HepG2 (cell line): ENCODE results near the gene F12. TPM values are rescaled to one million over a fixed set of nuclear protein-coding genes. Genes with fewer than 3 reads are reported as not detected.

Experiments
- ATAC-seq: fragments of 200-7000 bp; cut with Tn5 transposase; 3 replicates; pipeline ENCODE4 v1.9.1; 2020; ENCODE audit warnings: mild to moderate bottlenecking, moderate library complexity
- BruUV-seq: library from RNA; stranded (reverse); fragments of 400-500 nt; replicated peaks from 2 replicates; lab custom pipeline; 2021; lab: Mats Ljungman, UMichigan
- CTCF ChIA-PET: fragments of 300-600 bp; formaldehyde crosslinking; extraction: SDS; loops from one replicate; lab custom pipeline; 2021; ENCODE audit warnings: low total read pairs, inconsistent platforms, low intra/inter-chr PET ratio; lab: Yijun Ruan, JAX
- POLR2A ChIA-PET: fragments of 350-600 bp; sonication (Branson Sonifier 250); formaldehyde crosslinking; loops from one replicate; lab custom pipeline; 2020; ENCODE audit warnings: antibody characterized with exemption, inconsistent platforms; lab: Yijun Ruan, JAX
- DNase-seq: peaks from one replicate; pipeline ENCODE4 v3.0.0-alpha.2; 2015; ENCODE audit warnings: low spot score
- FAIRE-seq: peaks from 3 replicates; lab custom pipeline; 2011; peaks lifted over from hg19 to GRCh38; lab: Jason Lieb, UNC
- H2AFZ ChIP-seq: one replicate; pipeline ENCODE4 v1.6.1; 2011; ENCODE audit warnings: low read length, inconsistent platforms
- H3K27ac ChIP-seq: fragments of 300-600 bp; 3 replicates; pipeline ENCODE4 v1.8.0; 2011; ENCODE audit warnings: mixed run types, mild to moderate bottlenecking, mixed read lengths, low read length, inconsistent platforms; ENCODE audit not compliant: insufficient read depth; ENCODE audit errors: extremely low read length
- H3K27me3 ChIP-seq, 2 experiments: fragments of 200-600 bp in 1 of 2; 2 replicates in 1 of 2; 3 replicates in 1 of 2; pipeline versions ENCODE4 v1.6.0 to v1.8.0; 2011; ENCODE audit warnings: low read length in 2 of 2, mild to moderate bottlenecking in 2 of 2, moderate library complexity in 2 of 2, inconsistent platforms in 1 of 2; ENCODE audit not compliant: insufficient read depth in 2 of 2, control insufficient read depth in 1 of 2
- H3K36me3 ChIP-seq, 2 experiments: fragments of 200-600 bp in 1 of 2; replicated peaks in 1 of 2; 2 replicates in 1 of 2; 3 replicates in 1 of 2; pipeline versions ENCODE4 v1.5.1 to v1.8.0; 2011; ENCODE audit warnings: low read length in 2 of 2, inconsistent platforms in 1 of 2; ENCODE audit not compliant: insufficient read depth in 2 of 2, control insufficient read depth in 1 of 2
- H3K4me1 ChIP-seq: 2 replicates; pipeline ENCODE4 v1.5.1; 2012; ENCODE audit warnings: low read length, inconsistent platforms; ENCODE audit not compliant: insufficient read depth
- H3K4me2 ChIP-seq: 2 replicates; pipeline ENCODE4 v1.6.0; 2011; ENCODE audit warnings: low read depth, low read length, inconsistent platforms
- H3K4me3 ChIP-seq, 3 experiments: fragments of 200-600 bp in 1 of 3; sonication (generic), shearing (Covaris generic) in 1 of 3; replicated peaks in 1 of 3; 2 replicates each; pipeline ENCODE4 v1.5.1; 2011 to 2016; ENCODE audit warnings: low read length in 3 of 3, inconsistent platforms in 2 of 3, low read depth in 2 of 3, mild to moderate bottlenecking in 2 of 3, control low read depth in 1 of 3, mixed read lengths in 1 of 3; ENCODE audit not compliant: insufficient read depth in 1 of 3
- H3K79me2 ChIP-seq: one replicate; pipeline ENCODE4 v1.6.1; 2011; ENCODE audit warnings: low read length, inconsistent platforms; ENCODE audit not compliant: insufficient read depth
- H3K9ac ChIP-seq: 2 replicates; pipeline ENCODE4 v1.6.0; 2011; ENCODE audit warnings: mild to moderate bottlenecking, low read depth, low read length, inconsistent platforms; ENCODE audit not compliant: insufficient read depth
- H3K9me3 ChIP-seq: 2 replicates; pipeline ENCODE4 v1.5.1; 2012; ENCODE audit warnings: mild to moderate bottlenecking, low read length
- H4K20me1 ChIP-seq: 2 replicates; pipeline ENCODE4 v1.6.0; 2011; ENCODE audit warnings: inconsistent platforms, mild to moderate bottlenecking, low read length, moderate library complexity; ENCODE audit not compliant: insufficient read depth
- ELF1 ChIP-seq: sonication (generic); formaldehyde crosslinking; IDR thresholded peaks from 2 replicates; pipeline ENCODE4 v1.4.0; 2020; ENCODE audit warnings: missing genetic modification reagents
- EP300 ChIP-seq, 3 experiments: sonication (generic) in 1 of 3; formaldehyde crosslinking in 1 of 3; IDR thresholded peaks; 2 replicates each; pipeline versions ENCODE4 v1.5.1 to v1.6.1; 2011 to 2020; ENCODE audit warnings: low read depth in 2 of 3, low read length in 2 of 3, borderline replicate concordance in 1 of 3, improper control_type of control experiment in 1 of 3, mild to moderate bottlenecking in 1 of 3, missing genetic modification reagents in 1 of 3, moderate library complexity in 1 of 3
- EZH2 ChIP-seq: conservative IDR thresholded peaks from 2 replicates; pipeline ENCODE4 v1.6.1; 2012; ENCODE audit warnings: mild to moderate bottlenecking, low read depth, low read length, moderate library complexity
- FOXO4 ChIP-seq: sonication (generic); formaldehyde crosslinking; conservative IDR thresholded peaks from 2 replicates; pipeline ENCODE4 v1.8.1; 2023; ENCODE audit warnings: missing genetic modification reagents
- HNRNPL ChIP-seq: fragments of 200-400 bp; formaldehyde crosslinking; IDR thresholded peaks from 2 replicates; pipeline ENCODE4 v1.6.1; 2017; ENCODE audit warnings: mild to moderate bottlenecking, low read depth, low read length
- MAFG ChIP-seq: sonication (generic); formaldehyde crosslinking; IDR thresholded peaks from 2 replicates; pipeline ENCODE4 v1.5.1; 2020; ENCODE audit warnings: mild to moderate bottlenecking, missing genetic modification reagents
- MED8 ChIP-seq: sonication (generic); formaldehyde crosslinking; IDR thresholded peaks from 2 replicates; pipeline ENCODE4 v1.8.1; 2023; ENCODE audit warnings: mild to moderate bottlenecking, missing genetic modification reagents; ENCODE audit not compliant: insufficient replicate concordance
- MXD4 ChIP-seq: IDR thresholded peaks from 2 replicates; pipeline ENCODE4 v1.6.1; 2016; ENCODE audit warnings: mild to moderate bottlenecking, missing biosample characterization, missing genetic modification reagents
- RNF219 ChIP-seq: sonication (generic); formaldehyde crosslinking; IDR thresholded peaks from 2 replicates; pipeline ENCODE4 v1.5.0; 2020; ENCODE audit warnings: mild to moderate bottlenecking, missing genetic modification reagents
- RORA ChIP-seq: sonication (generic); formaldehyde crosslinking; IDR thresholded peaks from 2 replicates; pipeline ENCODE4 v1.5.0; 2020; ENCODE audit warnings: mild to moderate bottlenecking, missing genetic modification reagents, moderate library complexity
- SAP130 ChIP-seq: IDR thresholded peaks from 2 replicates; pipeline ENCODE4 v1.6.1; 2016; ENCODE audit warnings: low read depth
- SOX6 ChIP-seq, 2 experiments: fragments of 450-650 bp in 1 of 2; sonication (generic) in 1 of 2; formaldehyde crosslinking in 1 of 2; IDR thresholded peaks; 2 replicates each; pipeline versions ENCODE4 v1.4.0 to v1.6.1; 2017 to 2020; ENCODE audit warnings: antibody characterized with exemption in 1 of 2, mild to moderate bottlenecking in 1 of 2, missing genetic modification reagents in 1 of 2
- TAF1 ChIP-seq: sonication (generic); formaldehyde crosslinking; IDR thresholded peaks from 2 replicates; pipeline ENCODE4 v1.4.0; 2020; ENCODE audit warnings: missing genetic modification reagents
- ZNF230 ChIP-seq: sonication (generic); formaldehyde crosslinking; IDR thresholded peaks from 2 replicates; pipeline ENCODE4 v1.4.0; 2020; ENCODE audit warnings: mild to moderate bottlenecking, missing genetic modification reagents
- ZNF274 ChIP-seq: sonication (generic); formaldehyde crosslinking; IDR thresholded peaks from 2 replicates; pipeline ENCODE4 v1.5.1; 2020; ENCODE audit warnings: mild to moderate bottlenecking, missing genetic modification reagents
- ZNF280B ChIP-seq: sonication (generic); formaldehyde crosslinking; IDR thresholded peaks from 2 replicates; pipeline ENCODE4 v1.5.0; 2020; ENCODE audit warnings: missing genetic modification reagents, mild to moderate bottlenecking, borderline replicate concordance
- ZNF329 ChIP-seq: sonication (generic); formaldehyde crosslinking; IDR thresholded peaks from 2 replicates; pipeline ENCODE4 v1.9.0; 2021; ENCODE audit warnings: low read depth, mild to moderate bottlenecking, missing genetic modification reagents
- ZNF670 ChIP-seq: sonication (generic); formaldehyde crosslinking; IDR thresholded peaks from 2 replicates; pipeline ENCODE4 v1.8.0; 2022; ENCODE audit warnings: mild to moderate bottlenecking, missing genetic modification reagents, borderline replicate concordance
- WGBS: methylation state at CpG from one replicate; pipeline ENCODE4 v1.1.6; 2017; ENCODE audit warnings: low lambda C conversion rate; 5-methylcytosine and 5-hydroxymethylcytosine counted together
- in situ Hi-C: cut with HindIII; loops from 2 replicates; pipeline ENCODE4 v1.10.0; 2017; ENCODE audit warnings: low pct_unique_long_range_greater_than_20kb; ENCODE audit not compliant: extremely low pct_ligation_motif_present
- intact Hi-C: fragments of 100-400 bp; cut with micrococcal nuclease; formaldehyde crosslinking; loops from one replicate; pipeline ENCODE4 v1.10.0; 2022; ENCODE audit not compliant: unreplicated experiment
- polyA plus RNA-seq, 8 experiments: library from polyadenylated mRNA; depleted of rRNA in 3 of 8; stranded (reverse) in 7 of 8; unstranded in 1 of 8; fragments of >200 nt; fragmentation: Illumina TruSeq in 4 of 8; extraction: Trizol in 4 of 8; gene quantifications; 2 replicates each; pipeline versions ENCODE4 v1.2.1 to v1.2.3, GENCODE V29; 2011 to 2016; ENCODE audit warnings: low read depth in 4 of 8, missing spikeins in 1 of 8, mixed read lengths in 1 of 8; ENCODE audit not compliant: insufficient read depth in 1 of 8
- total RNA-seq, 5 experiments: library from RNA; depleted of rRNA; stranded (reverse); fragments of >200 nt; fragmentation: Illumina TruSeq; extraction: Trizol; gene quantifications; 2 replicates each; pipeline ENCODE4 v1.2.3, GENCODE V29; 2016; ENCODE audit warnings: low read depth in 1 of 5

Gene F12
- total and polyA plus RNA-seq, 2 of the 13 experiments (the other 11 are each of a cell fraction or from before 2014, with no cell fraction given): 2.5 to 3.0 TPM

GRCh38 chr5:177362292-177362609, 47.1 kb downstream of the F12 start:
- Histone ChIP-seq H3K79me2 (no peaks in the 10 kb centered on the region), H3K4me2 (peak overlapping the region; percentile 87), H3K27me3 (peaks cover 0 to 23% of the 10 kb centered on the region in 2 experiments; a peak in 4 of 5 replicates), H4K20me1 (no peaks in the 10 kb centered on the region), H3K4me1 (peaks cover 96% of the 10 kb centered on the region), H2AFZ (no peak overlapping the region), H3K4me3 (peak overlapping the region in 2 of 3 experiments; percentile 57 to 81; a peak in 3 of 6 replicates), H3K36me3 (no peaks in the 10 kb centered on the region), H3K9me3 (no peaks in the 10 kb centered on the region), H3K9ac (peak overlapping the region; percentile 56), H3K27ac (no peak overlapping the region)
- in situ Hi-C loops: loop anchor here (5.0 to 25.0 kb wide), 2 partner anchors 50 to 825 kb away; partner anchors contain the start of genes CDHR2, MXD3 and RNF44
- FAIRE-seq (no peak), DNase-seq (no peak), ATAC-seq (no peak)
- BruUV-seq: no TSS peak
- 19% methylated on average over 8 of the region's 8 CpGs for WGBS
- ChIA-PET POLR2A (interaction anchor here (2.0 to 2.8 kb wide), 3 partner anchors 8 to 16 kb away, joined by 10 to 19 read pairs (median 16); partner anchors contain the start of gene LMAN2), CTCF (no interaction called here)
- TF ChIP-seq SOX6 (IDR thresholded peaks at IDR 0.05) (no peak), SOX6 (CRISPR knock-in tag; IDR thresholded peaks at IDR 0.05) (0 out of 2 replicates have a peak, but pooled peaks have one; percentile 8), ZNF280B (CRISPR knock-in tag) (0 out of 2 replicates have a peak, but pooled peaks have one; percentile 60), MXD4 (no peak), ZNF230 (CRISPR knock-in tag) (no peak), SAP130 (CRISPR knock-in tag) (0 out of 2 replicates have a peak, but pooled peaks have one; percentile 4), FOXO4 (CRISPR knock-in tag) (no peak), ZNF329 (CRISPR knock-in tag) (no peak), EP300 (IDR thresholded peaks at IDR 0.05; ENCODE audit: low read depth in 2 of 2, low read length in 2 of 2) (no peak), EP300 (CRISPR knock-in tag; IDR thresholded peaks at IDR 0.05; ENCODE audit: borderline replicate concordance) (no peak), EZH2 (no peak), ZNF274 (no peak), RORA (CRISPR knock-in tag) (no peak), MAFG (no peak), TAF1 (CRISPR knock-in tag) (no peak), ELF1 (CRISPR knock-in tag) (no peak), HNRNPL (0 out of 2 replicates have a peak, but pooled peaks have one; percentile 3), MED8 (CRISPR knock-in tag) (peak; percentile 31), RNF219 (CRISPR knock-in tag) (no peak), ZNF670 (CRISPR knock-in tag) (no peak)
- intact Hi-C loops: no loop called here
